Mucosa of descending colon (tissue), 3 donors: Measurements from ENCODE around the gene CPLX4. TPM values are rescaled to one million over a fixed set of nuclear protein-coding genes. Genes with fewer than 3 reads are reported as not detected.

Experiments
- ATAC-seq: fragments of 200-7000 bp; cut with Tn5 transposase; one replicate; pipeline ENCODE4 v1.9.1; 2020; ENCODE audit warnings: mild to moderate bottlenecking, moderate library complexity
- DNase-seq, 3 donors: peaks; one replicate each; pipeline ENCODE4 v3.0.0-alpha.2; 2020
- H3K36me3 ChIP-seq: fragments of 200-600 bp; one replicate; pipeline ENCODE4 v1.8.0; 2021; ENCODE audit warnings: low read depth, mild to moderate bottlenecking
- H3K4me1 ChIP-seq: fragments of 200-600 bp; one replicate; pipeline ENCODE4 v1.8.0; 2021; ENCODE audit warnings: low read depth, mild to moderate bottlenecking
- H3K4me3 ChIP-seq: fragments of 200-600 bp; one replicate; pipeline ENCODE4 v1.8.0; 2021; ENCODE audit warnings: mild to moderate bottlenecking
- H3K9me3 ChIP-seq: fragments of 200-600 bp; one replicate; pipeline ENCODE4 v1.8.0; 2021; ENCODE audit warnings: mild to moderate bottlenecking
- CTCF ChIP-seq: fragments of 200-600 bp; IDR thresholded peaks from one replicate; pipeline ENCODE4 v1.8.0; 2022; ENCODE audit warnings: antibody characterized with exemption, mild to moderate bottlenecking
- intact Hi-C, 2 donors: fragments of 100-400 bp; cut with DNase I in 1 of 2; cut with micrococcal nuclease in 1 of 2; formaldehyde crosslinking; loops; one replicate each; pipeline versions ENCODE4 v1.11.0 to v1.11.1; 2022; cut with DNase I, micrococcal nuclease
- total RNA-seq, 3 donors: library from RNA; stranded (reverse); fragmentation: NEBNext Ultra II Directional in 2 of 3; extraction: Animal tissue kit (Norgen Biotek cat#: 25700) in 2 of 3; gene quantifications; one replicate each; pipeline versions ENCODE4 v1.2.1 to v1.2.4, GENCODE V29; 2021 to 2023
- donor health status: DM: no; HTN: no; CAD: no; lungs with moderate emphysema.
- donor health status: DM: no; HTN: no; CAD: no.
- donor health status: DM: no; HTN: yes; CAD: no.

CPLX4 gene
- total RNA-seq, 3 donors from 2014 or later = not detected

GRCh38 chr18:59269563-59270119 lies 48.8 kb downstream of the CPLX4 start:
- DNase-seq (no peak), ATAC-seq (no peak)
- no peaks in the 10 kb centered on the region for H3K9me3 ChIP-seq
- peaks cover 9% of the 10 kb centered on the region for H3K4me1 ChIP-seq
- intact Hi-C loops = no loop called here
- TF ChIP-seq CTCF = no peak
- H3K4me3 ChIP-seq = no peak overlapping the region
- no peaks in the 10 kb centered on the region for H3K36me3 ChIP-seq

GRCh38 chr18:59268721-59269562 lies 49.5 kb downstream of the CPLX4 start:
- H3K9me3 ChIP-seq = no peaks in the 10 kb centered on the region
- TF ChIP-seq CTCF = no peak
- DNase-seq = peak; percentile 20 to 45 (median 44)
- intact Hi-C loops = no loop called here
- no peak overlapping the region for H3K4me3 ChIP-seq
- peaks cover 9% of the 10 kb centered on the region for H3K4me1 ChIP-seq
- no peaks in the 10 kb centered on the region for H3K36me3 ChIP-seq
- ATAC-seq = peak; percentile 76

GRCh38 chr18:59268127-59268720 lies 50.2 kb downstream of the CPLX4 start:
- H3K36me3 ChIP-seq = no peaks in the 10 kb centered on the region
- ATAC-seq (no peak), DNase-seq (no peak)
- H3K4me3 ChIP-seq = no peak overlapping the region
- H3K4me1 ChIP-seq = peaks cover 7% of the 10 kb centered on the region
- intact Hi-C loops = no loop called here
- TF ChIP-seq CTCF = no peak
- no peaks in the 10 kb centered on the region for H3K9me3 ChIP-seq

- no peak for TF ChIP-seq CTCF
- DNase-seq = no peak
- peaks cover 6% of the 10 kb centered on the region for H3K4me1 ChIP-seq
- H3K9me3 ChIP-seq = no peaks in the 10 kb centered on the region
- intact Hi-C loops = no loop called here
- peak; percentile 14 for ATAC-seq
- no peak overlapping the region for H3K4me3 ChIP-seq
- no peaks in the 10 kb centered on the region for H3K36me3 ChIP-seq
These were observed 50.8 kb downstream of the CPLX4 start for GRCh38 chr18:59267503-59268126.

GRCh38 chr18:59266886-59267502 lies 51.5 kb downstream of the CPLX4 start:
- no peaks in the 10 kb centered on the region for H3K9me3 ChIP-seq
- DNase-seq (no peak), ATAC-seq (no peak)
- no peaks in the 10 kb centered on the region for H3K36me3 ChIP-seq
- no peak overlapping the region for H3K4me3 ChIP-seq
- intact Hi-C loops = no loop called here
- TF ChIP-seq CTCF = no peak
- peaks cover 3% of the 10 kb centered on the region for H3K4me1 ChIP-seq
